SIG-M5 treated with dmso at 0.1 percent for 504 hours (cell line): ENCODE measurements around the gene ARHGAP15.
A peak's percentile ranks its signal among the peaks of the same experiment; 100 is the strongest.

Experiments
- DNase-seq: peaks from one replicate; lab custom pipeline; 2025; ENCODE audit not compliant: unreplicated experiment; lab: John Stamatoyannopoulos, UW

Gene ARHGAP15

GRCh38 chr2:143259368-143259958 lies 130.2 kb downstream of the ARHGAP15 start:
- DNase-seq = peak; percentile 59

GRCh38 chr2:143261986-143262385 lies 132.8 kb downstream of the ARHGAP15 start:
- peak; percentile 77 for DNase-seq

GRCh38 chr2:143262389-143262788 lies 133.2 kb downstream of the ARHGAP15 start:
- no peak for DNase-seq

GRCh38 chr2:143263066-143263625 lies 133.9 kb downstream of the ARHGAP15 start:
- no peak for DNase-seq

- DNase-seq = no peak
Observed at GRCh38 chr2:143264851-143265250, 135.6 kb downstream of the ARHGAP15 start.

GRCh38 chr2:143279672-143280071 lies 150.5 kb downstream of the ARHGAP15 start:
- DNase-seq = no peak

GRCh38 chr2:143280097-143280757 lies 151.0 kb downstream of the ARHGAP15 start:
- DNase-seq = no peak

- no peak for DNase-seq
Observed at GRCh38 chr2:143282684-143283083, 153.5 kb downstream of the ARHGAP15 start.

- peak; percentile 59 for DNase-seq
Observed at GRCh38 chr2:143284087-143284675, 155.0 kb downstream of the ARHGAP15 start.

GRCh38 chr2:143289025-143289424 lies 159.8 kb downstream of the ARHGAP15 start:
- no peak for DNase-seq

GRCh38 chr2:143290221-143290620 lies 161.0 kb downstream of the ARHGAP15 start:
- no peak for DNase-seq

GRCh38 chr2:143294068-143294467 lies 164.8 kb downstream of the ARHGAP15 start:
- no peak for DNase-seq

- no peak for DNase-seq
Observed at GRCh38 chr2:143296089-143296488, 166.9 kb downstream of the ARHGAP15 start.

GRCh38 chr2:143297182-143297581 lies 168.0 kb downstream of the ARHGAP15 start:
- no peak for DNase-seq

GRCh38 chr2:143300536-143300935 lies 171.3 kb downstream of the ARHGAP15 start:
- no peak for DNase-seq

GRCh38 chr2:143311426-143311825 lies 182.2 kb downstream of the ARHGAP15 start:
- DNase-seq = no peak

GRCh38 chr2:143312441-143312840 lies 183.2 kb downstream of the ARHGAP15 start:
- DNase-seq = no peak

- no peak for DNase-seq
Observed at GRCh38 chr2:143313861-143314260, 184.6 kb downstream of the ARHGAP15 start.

GRCh38 chr2:143321994-143322393 lies 192.8 kb downstream of the ARHGAP15 start:
- DNase-seq = peak; percentile 6

- DNase-seq = no peak
Observed at GRCh38 chr2:143329288-143329687, 200.1 kb downstream of the ARHGAP15 start.

GRCh38 chr2:143333168-143333791 lies 204.1 kb downstream of the ARHGAP15 start:
- DNase-seq = peak; percentile 13

GRCh38 chr2:143333847-143334246 lies 204.6 kb downstream of the ARHGAP15 start:
- no peak for DNase-seq
